ENCODE results near the gene CCT5. TPM values are rescaled to one million over a fixed set of nuclear protein-coding genes. Genes with fewer than 3 reads are reported as not detected.

CCT5 gene
- polyA plus RNA-seq, 1 donor (not counting 4 experiments of a cell fraction or from before 2014, with no cell fraction given), result 558 TPM

DNA sequence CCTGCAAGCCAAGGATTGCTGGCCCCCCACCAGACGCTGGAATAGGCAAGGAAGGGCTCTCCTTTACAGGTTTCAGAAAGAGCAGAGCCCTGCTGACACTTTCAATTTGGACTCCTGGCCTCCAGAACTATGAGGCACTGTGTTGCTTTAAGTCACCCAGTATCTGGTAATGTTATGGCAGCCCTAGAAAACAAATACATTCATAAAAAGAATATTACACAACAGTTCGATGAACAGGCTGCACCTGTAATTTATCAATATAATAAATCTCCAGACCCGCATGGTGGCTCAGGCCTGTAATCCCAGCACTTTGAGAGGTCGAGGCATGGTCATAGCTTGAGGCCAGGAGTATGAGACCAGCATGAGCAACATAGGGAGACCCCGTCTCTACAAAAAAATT is 50.2 kb downstream of the CCT5 start:
- H3K9me3 ChIP-seq (ENCODE audit: control insufficient read depth, low read depth, low read length), result no peaks in the 10 kb centered on the region
- no peak overlapping the region for H3K27ac ChIP-seq (ENCODE audit: control insufficient read depth, insufficient read depth, low read length)
- peaks cover 8% of the 10 kb centered on the region for H3K4me1 ChIP-seq (ENCODE audit: control insufficient read depth, extremely low read depth, insufficient read depth, low read length)
- no peaks in the 10 kb centered on the region for H4K20me1 ChIP-seq (ENCODE audit: control insufficient read depth, extremely low read depth, insufficient read depth, low read length)
- dilution Hi-C loops (cut with MboI; ENCODE audit: extremely low pct_ligation_motif_present, low sequenced_read_pairs), result no loop called here
- FAIRE-seq (no peak), DNase-seq (ENCODE audit: low read depth, low spot score) (no peak)
- H3K9ac ChIP-seq (ENCODE audit: control insufficient read depth, extremely low read depth, insufficient read depth, low read length), result no peak overlapping the region
- no peaks in the 10 kb centered on the region for H3K9me1 ChIP-seq (ENCODE audit: control insufficient read depth, extremely low read depth, insufficient read depth, low read length)
- H3K79me2 ChIP-seq (ENCODE audit: control insufficient read depth, insufficient read depth, low read length), result no peaks in the 10 kb centered on the region
- TF ChIP-seq, protein P1, sequence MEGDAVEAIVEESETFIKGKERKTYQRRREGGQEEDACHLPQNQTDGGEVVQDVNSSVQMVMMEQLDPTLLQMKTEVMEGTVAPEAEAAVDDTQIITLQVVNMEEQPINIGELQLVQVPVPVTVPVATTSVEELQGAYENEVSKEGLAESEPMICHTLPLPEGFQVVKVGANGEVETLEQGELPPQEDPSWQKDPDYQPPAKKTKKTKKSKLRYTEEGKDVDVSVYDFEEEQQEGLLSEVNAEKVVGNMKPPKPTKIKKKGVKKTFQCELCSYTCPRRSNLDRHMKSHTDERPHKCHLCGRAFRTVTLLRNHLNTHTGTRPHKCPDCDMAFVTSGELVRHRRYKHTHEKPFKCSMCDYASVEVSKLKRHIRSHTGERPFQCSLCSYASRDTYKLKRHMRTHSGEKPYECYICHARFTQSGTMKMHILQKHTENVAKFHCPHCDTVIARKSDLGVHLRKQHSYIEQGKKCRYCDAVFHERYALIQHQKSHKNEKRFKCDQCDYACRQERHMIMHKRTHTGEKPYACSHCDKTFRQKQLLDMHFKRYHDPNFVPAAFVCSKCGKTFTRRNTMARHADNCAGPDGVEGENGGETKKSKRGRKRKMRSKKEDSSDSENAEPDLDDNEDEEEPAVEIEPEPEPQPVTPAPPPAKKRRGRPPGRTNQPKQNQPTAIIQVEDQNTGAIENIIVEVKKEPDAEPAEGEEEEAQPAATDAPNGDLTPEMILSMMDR (optimal IDR thresholded peaks at IDR 0.05 in 1 of 3, IDR thresholded peaks at IDR 0.05 in 1 of 3, conservative IDR thresholded peaks at IDR 0.05 in 1 of 3; ENCODE audit: extremely low read depth in 1 of 3, insufficient read depth in 2 of 3, low read length in 3 of 3), result no peak
- no peak for TF ChIP-seq EZH2 (IDR thresholded peaks at IDR 0.05; ENCODE audit: low read length)
- no peaks in the 10 kb centered on the region for H3K36me3 ChIP-seq (ENCODE audit: control insufficient read depth in 2 of 2, extremely low read depth in 1 of 2, insufficient read depth in 2 of 2, low read length in 2 of 2)
- H2AFZ ChIP-seq (ENCODE audit: control insufficient read depth, low read length), result no peak overlapping the region
- H3K4me2 ChIP-seq (ENCODE audit: control insufficient read depth, extremely low read depth, insufficient read depth, low read depth, low read length), result no peak overlapping the region
- H3K4me3 ChIP-seq (ENCODE audit: control insufficient read depth in 2 of 3, extremely low read depth in 1 of 3, insufficient read depth in 2 of 3, low read depth in 1 of 3, low read length in 3 of 3), result no peak overlapping the region
- H3K27me3 ChIP-seq (ENCODE audit: control insufficient read depth, extremely low read depth, insufficient read depth, low read length), result no peaks in the 10 kb centered on the region

DNA sequence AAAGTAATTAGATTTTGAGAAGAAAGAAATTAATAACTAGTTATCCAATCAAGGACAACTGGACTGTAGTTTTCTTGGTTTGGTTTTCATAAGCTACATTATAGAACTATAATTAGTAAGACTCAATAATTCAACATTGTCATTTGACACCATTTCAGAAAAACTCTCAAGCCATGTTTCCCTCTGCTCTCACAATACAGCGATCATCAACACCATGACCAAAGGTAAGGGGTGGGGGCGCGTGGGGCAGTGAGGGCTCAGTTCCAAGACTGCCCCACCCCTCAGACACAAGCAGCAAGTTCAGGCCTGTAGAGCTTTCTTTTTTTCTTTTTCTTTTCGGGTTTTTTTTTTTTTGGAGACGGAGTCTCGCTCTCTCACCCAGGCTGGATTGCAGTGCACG is 51.2 kb downstream of the CCT5 start:
- dilution Hi-C loops (cut with MboI; ENCODE audit: extremely low pct_ligation_motif_present, low sequenced_read_pairs), result no loop called here
- peaks cover 11% of the 10 kb centered on the region for H3K4me1 ChIP-seq (ENCODE audit: control insufficient read depth, extremely low read depth, insufficient read depth, low read length)
- no peaks in the 10 kb centered on the region for H3K9me3 ChIP-seq (ENCODE audit: control insufficient read depth, low read depth, low read length)
- no peak overlapping the region for H2AFZ ChIP-seq (ENCODE audit: control insufficient read depth, low read length)
- H3K27ac ChIP-seq (ENCODE audit: control insufficient read depth, insufficient read depth, low read length), result no peak overlapping the region
- no peaks in the 10 kb centered on the region for H3K27me3 ChIP-seq (ENCODE audit: control insufficient read depth, extremely low read depth, insufficient read depth, low read length)
- no peaks in the 10 kb centered on the region for H3K36me3 ChIP-seq (ENCODE audit: control insufficient read depth in 2 of 2, extremely low read depth in 1 of 2, insufficient read depth in 2 of 2, low read length in 2 of 2)
- H3K9ac ChIP-seq (ENCODE audit: control insufficient read depth, extremely low read depth, insufficient read depth, low read length), result no peak overlapping the region
- FAIRE-seq (no peak), DNase-seq (ENCODE audit: low read depth, low spot score) (no peak)
- no peaks in the 10 kb centered on the region for H3K79me2 ChIP-seq (ENCODE audit: control insufficient read depth, insufficient read depth, low read length)
- H3K4me3 ChIP-seq (ENCODE audit: control insufficient read depth in 2 of 3, extremely low read depth in 1 of 3, insufficient read depth in 2 of 3, low read depth in 1 of 3, low read length in 3 of 3), result no peak overlapping the region
- H3K9me1 ChIP-seq (ENCODE audit: control insufficient read depth, extremely low read depth, insufficient read depth, low read length), result no peaks in the 10 kb centered on the region
- H3K4me2 ChIP-seq (ENCODE audit: control insufficient read depth, extremely low read depth, insufficient read depth, low read depth, low read length), result peak overlapping the region; percentile 60
- H4K20me1 ChIP-seq (ENCODE audit: control insufficient read depth, extremely low read depth, insufficient read depth, low read length), result no peaks in the 10 kb centered on the region
- TF ChIP-seq, protein P1 (optimal IDR thresholded peaks at IDR 0.05 in 1 of 3, IDR thresholded peaks at IDR 0.05 in 1 of 3, conservative IDR thresholded peaks at IDR 0.05 in 1 of 3; ENCODE audit: extremely low read depth in 1 of 3, insufficient read depth in 2 of 3, low read length in 3 of 3), result no peak
- TF ChIP-seq EZH2 (IDR thresholded peaks at IDR 0.05; ENCODE audit: low read length), result no peak

Data from keratinocyte (primary cell).